ENCODE measurements around the gene STK17A.

The STK17A gene

DNA sequence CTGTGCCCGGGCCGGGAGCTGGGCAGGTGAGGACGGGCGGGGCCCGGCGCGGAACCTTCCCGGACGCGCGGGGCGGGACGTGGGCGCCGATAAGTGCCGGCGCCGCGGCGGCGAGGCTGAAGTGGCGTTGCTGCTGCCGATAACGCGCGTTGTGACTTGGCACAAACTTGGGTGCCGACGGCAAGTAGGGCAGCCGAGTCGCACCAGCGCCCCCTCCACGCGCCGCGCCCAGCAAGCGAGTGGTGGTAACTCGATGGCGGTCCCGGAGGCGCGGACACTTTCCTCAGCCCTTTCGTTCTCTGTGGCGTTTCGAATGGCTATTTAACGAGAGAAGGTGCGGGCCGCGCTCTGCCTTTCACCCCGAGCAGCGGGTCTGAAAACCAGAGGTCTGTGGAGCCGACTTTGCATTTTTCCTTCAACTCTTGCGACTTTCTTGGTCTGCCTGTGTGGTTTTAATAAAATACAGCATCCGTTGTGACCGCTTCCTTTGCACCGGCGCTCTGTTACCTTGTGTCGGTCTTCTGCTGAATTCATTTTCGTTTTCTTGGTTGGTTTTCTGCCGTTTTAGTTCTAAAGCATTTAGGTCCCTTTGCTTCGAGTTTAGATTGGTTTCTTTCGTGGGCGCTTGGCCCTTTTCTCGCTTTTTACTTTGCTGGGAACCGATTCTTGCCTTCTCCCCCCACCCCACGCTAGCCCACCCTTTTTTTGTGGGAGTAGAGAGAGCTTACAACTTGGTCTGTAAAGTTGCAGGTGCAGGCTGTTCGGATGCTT lies 701 bp downstream of the STK17A start:
- H3K9me3 ChIP-seq (ENCODE audit: control insufficient read depth, insufficient read depth, low read depth, low read length): no peaks in the 10 kb centered on the region
- CTCF ChIA-PET: interaction anchor here (0.6 to 3.7 kb wide), 45 partner anchors 8 to 729 kb away, joined by 3 to 143 read pairs (median 6); partner anchors contain the start of gene COA1
- H3K4me3 ChIP-seq (ENCODE audit: low read depth, low read length): peak overlapping the region; percentile 82
- POLR2A ChIA-PET: interaction anchor here (0.5 to 3.6 kb wide), 18 partner anchors 8 to 652 kb away, joined by 3 to 62 read pairs (median 8); partner anchors contain the start of genes BLVRA, COA1, MRPL32 and PSMA2
- peak overlapping the region; percentile 87 for H3K27ac ChIP-seq (ENCODE audit: extremely low read depth, low read depth, low read length)
- H3K36me3 ChIP-seq (ENCODE audit: control insufficient read depth in 2 of 2, insufficient read depth in 1 of 2, low read length in 2 of 2): no peaks in the 10 kb centered on the region
- peaks cover 22% of the 10 kb centered on the region for H3K4me1 ChIP-seq (ENCODE audit: control insufficient read depth, insufficient read depth, low read length)
- TF ChIP-seq, protein P1, sequence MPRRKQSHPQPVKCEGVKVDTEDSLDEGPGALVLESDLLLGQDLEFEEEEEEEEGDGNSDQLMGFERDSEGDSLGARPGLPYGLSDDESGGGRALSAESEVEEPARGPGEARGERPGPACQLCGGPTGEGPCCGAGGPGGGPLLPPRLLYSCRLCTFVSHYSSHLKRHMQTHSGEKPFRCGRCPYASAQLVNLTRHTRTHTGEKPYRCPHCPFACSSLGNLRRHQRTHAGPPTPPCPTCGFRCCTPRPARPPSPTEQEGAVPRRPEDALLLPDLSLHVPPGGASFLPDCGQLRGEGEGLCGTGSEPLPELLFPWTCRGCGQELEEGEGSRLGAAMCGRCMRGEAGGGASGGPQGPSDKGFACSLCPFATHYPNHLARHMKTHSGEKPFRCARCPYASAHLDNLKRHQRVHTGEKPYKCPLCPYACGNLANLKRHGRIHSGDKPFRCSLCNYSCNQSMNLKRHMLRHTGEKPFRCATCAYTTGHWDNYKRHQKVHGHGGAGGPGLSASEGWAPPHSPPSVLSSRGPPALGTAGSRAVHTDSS (tag by site-specific recombination; IDR thresholded peaks at IDR 0.05): no peak
- TF ChIP-seq FEZF1 (tag by site-specific recombination; IDR thresholded peaks at IDR 0.05) (no peak), ZNF514 (tag by site-specific recombination; IDR thresholded peaks at IDR 0.05) (no peak), ZNF24 (tag by site-specific recombination; IDR thresholded peaks at IDR 0.05) (no peak), ZSCAN4 (tag by site-specific recombination; IDR thresholded peaks at IDR 0.05) (no peak), OSR2 (tag by site-specific recombination; IDR thresholded peaks at IDR 0.05) (no peak), ZBTB20 (tag by site-specific recombination; IDR thresholded peaks at IDR 0.05) (peak; percentile 77), ZFP69B (tag by site-specific recombination; IDR thresholded peaks at IDR 0.05) (no peak), ZNF610 (tag by site-specific recombination; IDR thresholded peaks at IDR 0.05; ENCODE audit: borderline replicate concordance) (no peak), PRDM2 (tag by site-specific recombination; IDR thresholded peaks at IDR 0.05; ENCODE audit: borderline replicate concordance) (no peak), KLF1 (tag by site-specific recombination; IDR thresholded peaks at IDR 0.05) (no peak), ZNF341 (tag by site-specific recombination; IDR thresholded peaks at IDR 0.05; ENCODE audit: low read depth) (peak; percentile 60), ZNF555 (tag by site-specific recombination; conservative IDR thresholded peaks at IDR 0.05) (no peak), MEIS1 (CRISPR knock-in tag; IDR thresholded peaks at IDR 0.05; ENCODE audit: borderline replicate concordance) (no peak), ELK4 (IDR thresholded peaks at IDR 0.05; ENCODE audit: borderline replicate concordance, low read depth, low read length) (no peak), ZNF621 (tag by site-specific recombination; IDR thresholded peaks at IDR 0.05) (no peak), ZNF426 (tag by site-specific recombination; IDR thresholded peaks at IDR 0.05) (no peak), BCL11A (tag by site-specific recombination; IDR thresholded peaks at IDR 0.05; ENCODE audit: low read depth) (0 out of 2 replicates have a peak, but pooled peaks have one; percentile 17), ZBTB17 (tag by site-specific recombination; IDR thresholded peaks at IDR 0.05) (peak; percentile 85), ZNF16 (tag by site-specific recombination; IDR thresholded peaks at IDR 0.05; ENCODE audit: low read depth) (no peak), SP3 (tag by site-specific recombination; IDR thresholded peaks at IDR 0.05) (no peak), ZNF335 (tag by site-specific recombination; conservative IDR thresholded peaks at IDR 0.05) (peak; percentile 53), ZBTB48 (tag by site-specific recombination; IDR thresholded peaks at IDR 0.05) (no peak), ZNF654 (tag by site-specific recombination; IDR thresholded peaks at IDR 0.05; ENCODE audit: low read depth) (0 out of 2 replicates have a peak, but pooled peaks have one; percentile 2), IKZF3 (tag by site-specific recombination; IDR thresholded peaks at IDR 0.05) (no peak), ZNF211 (tag by site-specific recombination; IDR thresholded peaks at IDR 0.05; ENCODE audit: low read depth) (no peak), ZNF596 (tag by site-specific recombination; IDR thresholded peaks at IDR 0.05) (no peak), ZNF394 (tag by site-specific recombination; IDR thresholded peaks at IDR 0.05; ENCODE audit: borderline replicate concordance) (no peak), PRDM1 (tag by site-specific recombination; IDR thresholded peaks at IDR 0.05) (peak; percentile 97)
